Breast epithelium (tissue), 3 donors: ENCODE measurements around the gene PFKFB2.

Experiments used
- POLR2A ChIP-seq: fragments of 450-650 bp; IDR thresholded peaks from one replicate; pipeline ENCODE4 v1.6.1; 2016; ENCODE audit warnings: antibody characterized with exemption, mild to moderate bottlenecking, moderate library complexity
- TF ChIP-seq, protein P1 (sequence below), 3 donors: fragments of 450-650 bp; IDR thresholded peaks; one replicate each; pipeline ENCODE4 v1.5.1; 2016 to 2017; ENCODE audit warnings: antibody characterized with exemption in 3 of 3, mild to moderate bottlenecking in 3 of 3, moderate library complexity in 3 of 3

DNA sequence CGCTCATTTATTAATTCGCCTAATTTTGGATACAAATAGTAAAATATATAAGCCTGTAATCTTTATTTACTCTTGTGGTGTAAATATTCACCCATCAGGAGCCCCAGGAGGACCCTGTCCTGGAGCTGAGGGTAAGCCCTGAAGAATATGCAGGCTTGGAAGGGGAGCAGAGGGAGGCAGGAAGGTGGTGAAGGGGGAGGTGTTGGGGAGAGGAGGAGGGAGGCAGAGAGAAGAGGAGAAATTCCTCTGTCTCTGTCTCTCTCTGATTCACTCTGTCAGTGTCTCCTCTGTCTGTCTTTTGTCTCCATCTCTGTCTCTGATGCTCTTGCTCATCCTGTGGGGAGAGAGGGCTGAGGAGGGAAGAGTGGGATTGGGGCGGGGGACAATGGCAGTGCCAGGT, 32.8 kb downstream of the PFKFB2 start:
- TF ChIP-seq, protein P1, sequence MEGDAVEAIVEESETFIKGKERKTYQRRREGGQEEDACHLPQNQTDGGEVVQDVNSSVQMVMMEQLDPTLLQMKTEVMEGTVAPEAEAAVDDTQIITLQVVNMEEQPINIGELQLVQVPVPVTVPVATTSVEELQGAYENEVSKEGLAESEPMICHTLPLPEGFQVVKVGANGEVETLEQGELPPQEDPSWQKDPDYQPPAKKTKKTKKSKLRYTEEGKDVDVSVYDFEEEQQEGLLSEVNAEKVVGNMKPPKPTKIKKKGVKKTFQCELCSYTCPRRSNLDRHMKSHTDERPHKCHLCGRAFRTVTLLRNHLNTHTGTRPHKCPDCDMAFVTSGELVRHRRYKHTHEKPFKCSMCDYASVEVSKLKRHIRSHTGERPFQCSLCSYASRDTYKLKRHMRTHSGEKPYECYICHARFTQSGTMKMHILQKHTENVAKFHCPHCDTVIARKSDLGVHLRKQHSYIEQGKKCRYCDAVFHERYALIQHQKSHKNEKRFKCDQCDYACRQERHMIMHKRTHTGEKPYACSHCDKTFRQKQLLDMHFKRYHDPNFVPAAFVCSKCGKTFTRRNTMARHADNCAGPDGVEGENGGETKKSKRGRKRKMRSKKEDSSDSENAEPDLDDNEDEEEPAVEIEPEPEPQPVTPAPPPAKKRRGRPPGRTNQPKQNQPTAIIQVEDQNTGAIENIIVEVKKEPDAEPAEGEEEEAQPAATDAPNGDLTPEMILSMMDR (IDR thresholded peaks at IDR 0.05), result no peak
- TF ChIP-seq POLR2A, result no peak
